SW480 (cell line): Measurements from ENCODE around the gene TMEM165.
A peak's percentile ranks its signal among the peaks of the same experiment; 100 is the strongest.
"Not testable (repeated sequence)": the region's sequence is repeated elsewhere in the genome, so short reads cannot be mapped to it uniquely, and the experiment has no call there.

Experiments
- DNase-seq: peaks from one replicate; pipeline ENCODE4 v3.0.0-alpha.2; 2016; ENCODE audit warnings: low spot score

The TMEM165 gene

GRCh38 chr4:55395529-55396307, at the start of gene TMEM165:
TSS of gene TMEM165 (plus strand) at chr4:55395957. CDS start at chr4:55396190, 233 bp downstream.
- DNase-seq: peak; percentile 83

GRCh38 chr4:55345980-55346850, 49.5 kb upstream of the TMEM165 start, which contains the start of gene SRD5A3:
TSS of gene SRD5A3 (plus strand) at chr4:55346242. CDS start at chr4:55346337, 95 bp downstream.
- DNase-seq: peak; percentile 77

- no peak for DNase-seq
These were observed 48.9 kb upstream of the TMEM165 start for GRCh38 chr4:55346851-55347255.

- DNase-seq: no peak
These were observed 48.0 kb upstream of the TMEM165 start for GRCh38 chr4:55347610-55348228.

GRCh38 chr4:55348466-55348865, 47.3 kb upstream of the TMEM165 start:
- DNase-seq: no peak

- not testable (repeated sequence) for DNase-seq
These were observed 44.9 kb upstream of the TMEM165 start for GRCh38 chr4:55350870-55351269.

GRCh38 chr4:55351824-55352223, 43.9 kb upstream of the TMEM165 start:
- DNase-seq: no peak

- no peak for DNase-seq
These were observed 43.0 kb upstream of the TMEM165 start for GRCh38 chr4:55352726-55353125.

- not testable (repeated sequence) for DNase-seq
These were observed 42.5 kb upstream of the TMEM165 start for GRCh38 chr4:55353228-55353747.

GRCh38 chr4:55354648-55355047, 41.1 kb upstream of the TMEM165 start:
- DNase-seq: no peak

GRCh38 chr4:55355555-55355954, 40.2 kb upstream of the TMEM165 start:
- no peak for DNase-seq

GRCh38 chr4:55356991-55357461, 38.7 kb upstream of the TMEM165 start:
- no peak for DNase-seq

GRCh38 chr4:55358246-55358645, 37.5 kb upstream of the TMEM165 start:
- DNase-seq: no peak

- DNase-seq: peak; percentile 40
These were observed 37.1 kb upstream of the TMEM165 start for GRCh38 chr4:55358668-55359067.

- no peak for DNase-seq
These were observed 36.3 kb upstream of the TMEM165 start for GRCh38 chr4:55359397-55359916.

- DNase-seq: not testable (repeated sequence)
These were observed 32.8 kb upstream of the TMEM165 start for GRCh38 chr4:55362938-55363337.

- no peak for DNase-seq
These were observed 31.9 kb upstream of the TMEM165 start for GRCh38 chr4:55363691-55364351.

GRCh38 chr4:55364691-55365344, 30.9 kb upstream of the TMEM165 start:
- no peak for DNase-seq

GRCh38 chr4:55365345-55365728, 30.4 kb upstream of the TMEM165 start:
- no peak for DNase-seq

GRCh38 chr4:55366621-55367020, 29.1 kb upstream of the TMEM165 start:
- no peak for DNase-seq
